WTC11 (cell line): ENCODE data around the gene LRRC1. TPM values are rescaled to one million over a fixed set of nuclear protein-coding genes. Genes with fewer than 3 reads are reported as not detected.

Source experiments
- ATAC-seq: fragments of 200-7000 bp; cut with Tn5 transposase; 2 replicates; pipeline ENCODE4 v1.10.0; 2021; ENCODE audit warnings: mild to moderate bottlenecking, moderate library complexity
- CTCF ChIA-PET: fragments of 300-600 bp; sonication (Branson Sonifier 250); formaldehyde crosslinking; loops from one replicate; lab custom pipeline; 2021; ENCODE audit warnings: antibody characterized with exemption; lab: Charles Lee
- POLR2A ChIA-PET: fragments of 350-600 bp; sonication (Branson Sonifier 250); formaldehyde crosslinking; loops from one replicate; lab custom pipeline; 2021; ENCODE audit warnings: antibody characterized with exemption; lab: Charles Lee
- DNase-seq: peaks from one replicate; pipeline ENCODE4 v3.0.0; 2021; ENCODE audit warnings: low spot score
- H3K27ac Mint-ChIP-seq: 2 replicates; pipeline ENCODE4 v1.8.0; 2021; ENCODE audit warnings: mixed read lengths
- H3K27me3 Mint-ChIP-seq: 2 replicates; pipeline ENCODE4 v1.8.0; 2021; ENCODE audit warnings: low read depth, mild to moderate bottlenecking, moderate library complexity, mixed read lengths
- H3K36me3 Mint-ChIP-seq: 2 replicates; pipeline ENCODE4 v1.8.0; 2021; ENCODE audit warnings: mixed read lengths
- H3K4me1 Mint-ChIP-seq: 2 replicates; pipeline ENCODE4 v1.8.0; 2022; ENCODE audit warnings: mixed read lengths
- H3K4me3 Mint-ChIP-seq: 2 replicates; pipeline ENCODE4 v1.8.0; 2021; ENCODE audit warnings: mild to moderate bottlenecking, moderate library complexity, mixed read lengths
- H3K9me3 Mint-ChIP-seq: 2 replicates; pipeline ENCODE4 v1.8.0; 2021; ENCODE audit warnings: mixed read lengths
- ARID4B ChIP-seq: sonication (generic); formaldehyde crosslinking; IDR thresholded peaks from 2 replicates; pipeline ENCODE4 v1.8.0; 2023; ENCODE audit warnings: missing genetic modification reagents, mild to moderate bottlenecking, borderline replicate concordance
- ATF3 ChIP-seq: sonication (generic); formaldehyde crosslinking; conservative IDR thresholded peaks from 2 replicates; pipeline ENCODE4 v1.8.1; 2022; ENCODE audit warnings: mild to moderate bottlenecking, missing genetic modification reagents
- CREB1 ChIP-seq: sonication (generic); formaldehyde crosslinking; IDR thresholded peaks from 2 replicates; pipeline ENCODE4 v1.8.0; 2023; ENCODE audit warnings: mild to moderate bottlenecking, missing genetic modification reagents
- E2F1 ChIP-seq: sonication (generic); formaldehyde crosslinking; IDR thresholded peaks from 2 replicates; pipeline ENCODE4 v1.8.0; 2022; ENCODE audit warnings: mild to moderate bottlenecking, missing genetic modification reagents
- E2F4 ChIP-seq: sonication (generic); formaldehyde crosslinking; IDR thresholded peaks from 2 replicates; pipeline ENCODE4 v1.8.1; 2022; ENCODE audit warnings: low read depth, mild to moderate bottlenecking, moderate library complexity, missing genetic modification reagents, borderline replicate concordance
- ERG ChIP-seq: fragments of 250-450 bp; sonication (Bioruptor Pico); IDR thresholded peaks from 2 replicates; pipeline ENCODE4 v1.8.0; 2021; ENCODE audit warnings: mild to moderate bottlenecking
- IRF2 ChIP-seq: sonication (generic); formaldehyde crosslinking; IDR thresholded peaks from 2 replicates; pipeline ENCODE4 v1.8.0; 2022; ENCODE audit warnings: low read depth, missing genetic modification reagents, borderline replicate concordance
- NR1H2 ChIP-seq: sonication (generic); formaldehyde crosslinking; IDR thresholded peaks from 2 replicates; pipeline ENCODE4 v1.9.0; 2021; ENCODE audit warnings: mild to moderate bottlenecking, moderate library complexity, missing genetic modification reagents
- PREB ChIP-seq: sonication (generic); formaldehyde crosslinking; IDR thresholded peaks from 2 replicates; pipeline ENCODE4 v1.8.1; 2022; ENCODE audit warnings: mild to moderate bottlenecking, missing genetic modification reagents, moderate library complexity, borderline replicate concordance
- PRRX2 ChIP-seq: fragments of 250-450 bp; sonication (Bioruptor Pico); IDR thresholded peaks from 2 replicates; pipeline ENCODE4 v1.8.0; 2021; ENCODE audit warnings: mild to moderate bottlenecking
- TP53 ChIP-seq: sonication (generic); formaldehyde crosslinking; IDR thresholded peaks from 2 replicates; pipeline ENCODE4 v1.8.1; 2023; ENCODE audit warnings: mild to moderate bottlenecking, missing genetic modification reagents
- ZBTB43 ChIP-seq: sonication (generic); formaldehyde crosslinking; IDR thresholded peaks from 2 replicates; pipeline ENCODE4 v1.8.1; 2023; ENCODE audit warnings: mild to moderate bottlenecking, missing genetic modification reagents
- ZNF232 ChIP-seq: sonication (generic); formaldehyde crosslinking; IDR thresholded peaks from 2 replicates; pipeline ENCODE4 v1.8.0; 2022; ENCODE audit warnings: mild to moderate bottlenecking, missing genetic modification reagents
- ZNF281 ChIP-seq: sonication (generic); formaldehyde crosslinking; IDR thresholded peaks from 2 replicates; pipeline ENCODE4 v1.8.0; 2023; ENCODE audit warnings: mild to moderate bottlenecking, missing genetic modification reagents
- ZNF317 ChIP-seq: sonication (generic); formaldehyde crosslinking; IDR thresholded peaks from 2 replicates; pipeline ENCODE4 v1.8.1; 2023; ENCODE audit warnings: low read depth, mild to moderate bottlenecking, moderate library complexity, missing genetic modification reagents, borderline replicate concordance
- ZNF671 ChIP-seq: fragments of 250-450 bp; sonication (Bioruptor Pico); IDR thresholded peaks from 2 replicates; pipeline ENCODE4 v1.8.0; 2021; ENCODE audit warnings: mild to moderate bottlenecking
- total RNA-seq: library from RNA; stranded (reverse); gene quantifications from 3 replicates; pipeline ENCODE4 v1.2.3, GENCODE V29; 2021

LRRC1 gene
- total RNA-seq, 1 experiment from 2014 or later: 12.7 TPM

GRCh38 chr6:53767941-53768340 lies 26.9 kb upstream of the LRRC1 start (continued):
- TF ChIP-seq ERG (CRISPR knock-in tag): no peak

- no peak for TF ChIP-seq PREB (CRISPR knock-in tag)
- TF ChIP-seq ZNF671 (CRISPR knock-in tag): no peak
- TF ChIP-seq PRRX2 (CRISPR knock-in tag): no peak
- TF ChIP-seq ZBTB43 (CRISPR knock-in tag): no peak
- no peak for TF ChIP-seq ZNF281 (CRISPR knock-in tag)
- TF ChIP-seq CREB1 (CRISPR knock-in tag): no peak
- no peak for TF ChIP-seq ATF3 (CRISPR knock-in tag)
- TF ChIP-seq ARID4B (CRISPR knock-in tag): no peak
- TF ChIP-seq ZNF232 (CRISPR knock-in tag): no peak
- TF ChIP-seq TP53 (CRISPR knock-in tag): no peak
- no peak for TF ChIP-seq ZNF317 (CRISPR knock-in tag)
- no peak for TF ChIP-seq IRF2 (CRISPR knock-in tag)
- TF ChIP-seq NR1H2 (CRISPR knock-in tag): no peak
- no peak for TF ChIP-seq E2F1 (CRISPR knock-in tag)
- TF ChIP-seq E2F4 (CRISPR knock-in tag): no peak
- Mint-ChIP-seq H3K4me1 (peaks cover 16% of the 10 kb centered on the region), H3K27ac (no peak overlapping the region), H3K36me3 (peaks cover 4% of the 10 kb centered on the region), H3K4me3 (no peak overlapping the region), H3K27me3 (no peaks in the 10 kb centered on the region), H3K9me3 (peaks cover 6% of the 10 kb centered on the region)
- DNase-seq (no peak), ATAC-seq (no peak)
- CTCF ChIA-PET: no interaction called here
- POLR2A ChIA-PET: no interaction called here
These were observed 26.2 kb upstream of the LRRC1 start for GRCh38 chr6:53768636-53769035.
